NB4 (cell line): Measurements from ENCODE around the gene MED22.
"Not testable (repeated sequence)": the region's sequence is repeated elsewhere in the genome, so short reads cannot be mapped to it uniquely, and the experiment has no call there.

Experiments used
- CTCF ChIP-seq: IDR thresholded peaks from one replicate; pipeline ENCODE4 v1.5.1; 2012; ENCODE audit warnings: low read depth, low read length
- MYC ChIP-seq: IDR thresholded peaks from 2 replicates; pipeline ENCODE4 v1.6.1; 2011; ENCODE audit warnings: low read depth, low read length
- POLR2A ChIP-seq: IDR thresholded peaks from 2 replicates; pipeline ENCODE4 v1.6.1; 2011; ENCODE audit warnings: mild to moderate bottlenecking; ENCODE audit not compliant: insufficient read length; ENCODE audit errors: extremely low read depth

- TF ChIP-seq CTCF, POLR2A, MYC: not testable (repeated sequence)
Measured at GRCh38 chr9:133391449-133391848, 43.5 kb upstream of the MED22 start.
